ENCODE results near the gene UFSP1.
"Not testable (repeated sequence)": the region's sequence is repeated elsewhere in the genome, so short reads cannot be mapped to it uniquely, and the experiment has no call there.

The UFSP1 gene

GRCh38 chr7:100861616-100861985 lies 27.9 kb downstream of the UFSP1 start:
- DNase-seq (ENCODE audit: extremely low read depth in 1 of 2, low read depth in 1 of 2), result no peak

- no peak for DNase-seq (ENCODE audit: extremely low read depth in 1 of 2, low read depth in 1 of 2)
These were observed 28.6 kb downstream of the UFSP1 start for GRCh38 chr7:100860702-100861615.

DNA sequence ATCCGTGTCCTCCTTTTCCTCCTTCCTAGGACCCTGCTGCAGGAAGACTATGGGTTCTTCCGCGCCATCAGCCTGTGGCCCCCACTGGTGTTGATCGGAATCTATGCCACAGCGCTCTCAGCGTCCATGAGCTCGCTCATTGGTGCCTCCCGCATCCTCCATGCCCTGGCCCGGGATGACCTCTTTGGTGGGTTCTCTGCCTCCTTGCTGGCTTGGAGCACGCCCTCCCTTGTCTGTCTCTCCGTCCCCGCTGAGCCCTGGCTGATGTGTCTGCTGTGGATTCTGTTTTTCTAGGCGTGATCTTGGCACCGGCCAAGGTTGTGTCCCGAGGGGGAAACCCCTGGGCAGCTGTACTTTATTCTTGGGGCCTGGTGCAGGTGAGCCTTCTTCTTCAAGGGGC lies 29.7 kb downstream of the UFSP1 start:
- no peak for DNase-seq (ENCODE audit: extremely low read depth in 1 of 2, low read depth in 1 of 2)

DNA sequence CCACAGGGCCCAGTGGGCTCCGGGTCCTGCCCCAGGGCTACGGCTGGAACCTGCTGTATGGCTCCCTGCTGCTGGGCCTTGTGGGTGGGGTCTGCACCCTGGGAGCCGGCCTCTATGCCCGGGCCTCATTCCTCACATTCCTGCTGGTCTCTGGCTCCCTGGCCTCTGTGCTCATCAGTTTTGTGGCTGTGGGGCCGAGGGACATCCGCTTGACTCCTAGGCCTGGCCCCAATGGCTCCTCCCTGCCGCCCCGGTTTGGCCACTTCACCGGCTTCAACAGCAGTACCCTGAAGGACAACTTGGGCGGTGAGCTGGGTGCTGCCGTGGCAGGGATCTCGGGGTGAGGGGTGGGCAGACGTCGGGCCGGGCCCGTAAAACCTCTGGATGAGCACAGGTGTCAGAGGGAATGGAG lies 32.6 kb downstream of the UFSP1 start:
- DNase-seq (ENCODE audit: extremely low read depth in 1 of 2, low read depth in 1 of 2), result no peak

DNA sequence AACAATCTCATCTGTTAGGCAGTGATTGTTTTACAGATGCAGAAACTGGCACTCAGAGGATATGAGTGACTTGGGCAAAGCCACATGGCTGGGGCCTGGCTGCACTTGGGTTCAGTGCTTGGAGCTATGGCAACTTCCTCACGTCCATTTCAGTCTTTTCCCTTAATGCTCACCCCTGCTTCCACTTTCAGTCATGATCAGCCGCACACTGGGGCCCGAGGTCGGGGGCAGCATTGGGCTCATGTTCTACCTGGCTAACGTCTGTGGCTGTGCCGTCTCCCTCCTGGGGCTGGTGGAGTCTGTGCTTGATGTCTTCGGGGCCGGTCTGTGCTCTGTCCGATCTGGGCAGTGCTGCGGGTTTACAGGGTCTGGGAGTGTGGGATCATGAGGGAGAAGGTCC lies 34.0 kb downstream of the UFSP1 start:
- DNase-seq (ENCODE audit: extremely low read depth in 1 of 2, low read depth in 1 of 2), result no peak

- DNase-seq (ENCODE audit: extremely low read depth in 1 of 2, low read depth in 1 of 2), result not testable (repeated sequence)
These were observed 34.6 kb downstream of the UFSP1 start for GRCh38 chr7:100854899-100855298.

DNA sequence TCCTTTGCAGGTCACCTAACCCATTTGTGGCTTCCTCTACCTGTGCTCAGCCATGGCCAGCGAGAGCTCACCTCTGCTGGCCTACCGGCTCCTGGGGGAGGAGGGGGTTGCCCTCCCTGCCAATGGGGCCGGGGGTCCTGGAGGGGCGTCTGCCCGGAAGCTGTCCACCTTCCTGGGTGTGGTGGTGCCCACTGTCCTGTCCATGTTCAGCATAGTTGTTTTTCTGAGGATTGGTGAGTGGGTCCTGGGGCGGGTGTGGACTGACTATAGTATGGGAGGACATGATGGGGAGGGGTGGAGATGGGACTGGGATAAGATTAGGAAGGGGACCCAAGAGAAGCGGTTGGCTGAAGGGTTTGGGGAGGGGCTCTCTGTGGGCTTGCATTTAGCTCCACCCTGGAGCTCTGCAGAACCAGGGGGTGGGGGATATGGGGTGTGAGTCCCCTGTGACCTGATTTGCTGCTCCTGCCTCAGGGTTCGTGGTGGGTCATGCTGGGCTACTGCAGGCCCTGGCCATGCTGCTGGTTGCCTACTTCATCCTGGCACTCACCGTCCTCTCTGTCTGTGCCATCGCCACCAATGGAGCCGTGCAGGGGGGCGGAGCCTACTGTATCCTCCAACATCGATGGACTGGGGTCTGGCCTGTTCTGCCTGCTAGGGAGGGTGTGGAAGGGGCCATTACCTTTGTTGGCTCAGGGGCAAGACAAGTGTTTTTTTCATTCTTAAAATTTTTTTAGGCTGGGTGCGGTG lies 35.2 kb downstream of the UFSP1 start:
- no peak for DNase-seq (ENCODE audit: extremely low read depth in 1 of 2, low read depth in 1 of 2)

- DNase-seq (ENCODE audit: extremely low read depth in 1 of 2, low read depth in 1 of 2), result peak; percentile 81 to 82
These were observed 37.3 kb downstream of the UFSP1 start, which contains the start of gene SLC12A9 for GRCh38 chr7:100852048-100852872. Gene SLC12A9 (plus strand): TSS chr7:100852713. CDS start chr7:100854198, 1,485 bp downstream.

DNA sequence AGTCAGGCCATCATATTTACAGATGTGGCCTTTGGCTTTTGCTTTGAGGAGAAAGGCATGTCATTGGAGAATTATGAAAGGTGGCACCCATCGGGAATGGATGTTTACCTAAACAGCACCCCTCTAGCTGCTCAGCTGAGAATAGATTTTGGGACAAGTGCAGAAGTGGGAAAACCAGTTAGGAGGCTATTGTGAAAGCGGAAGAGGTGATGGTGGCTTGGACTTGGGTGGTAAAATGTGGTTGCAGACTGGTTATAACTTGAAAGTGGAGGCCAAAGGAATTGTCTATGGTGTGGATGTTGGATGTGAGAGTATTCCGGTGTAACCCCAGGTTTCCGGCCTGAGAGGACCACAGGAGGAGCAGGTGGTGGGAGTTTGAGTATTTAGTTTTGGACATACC lies 42.2 kb downstream of the UFSP1 start:
- DNase-seq (ENCODE audit: extremely low read depth in 1 of 2, low read depth in 1 of 2), result no peak

DNA sequence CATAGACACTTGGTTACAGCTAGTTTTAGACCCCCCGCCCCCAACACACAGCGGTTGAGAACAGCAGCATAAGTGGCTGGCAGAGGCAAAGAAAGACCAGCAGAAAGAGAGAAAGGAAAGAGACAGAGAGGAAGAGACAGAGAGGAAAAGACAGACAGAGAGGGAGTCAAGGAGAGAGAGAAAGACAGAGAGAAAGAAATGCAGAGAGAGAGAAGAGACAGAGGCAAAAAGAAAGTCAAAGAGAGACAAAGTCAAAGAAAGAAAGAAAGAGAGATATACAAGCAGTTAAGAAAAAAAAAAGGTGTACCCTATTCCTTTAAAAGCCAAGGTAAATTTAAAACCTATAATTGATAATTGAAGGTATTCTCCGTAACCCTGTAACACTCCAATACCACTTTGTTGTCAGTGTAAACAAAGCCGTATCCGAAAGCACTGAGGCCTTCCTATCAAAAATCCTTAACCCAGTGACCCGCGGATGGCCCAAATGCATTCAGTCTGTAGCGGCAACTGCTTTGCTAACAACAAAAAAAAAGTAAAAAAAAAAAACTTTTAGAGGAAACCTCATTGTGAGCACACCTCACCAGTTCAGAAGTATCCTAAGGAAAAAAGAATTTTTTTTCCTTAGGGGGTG lies 48.9 kb downstream of the UFSP1 start:
- no peak for DNase-seq (ENCODE audit: extremely low read depth in 1 of 2, low read depth in 1 of 2)

DNA sequence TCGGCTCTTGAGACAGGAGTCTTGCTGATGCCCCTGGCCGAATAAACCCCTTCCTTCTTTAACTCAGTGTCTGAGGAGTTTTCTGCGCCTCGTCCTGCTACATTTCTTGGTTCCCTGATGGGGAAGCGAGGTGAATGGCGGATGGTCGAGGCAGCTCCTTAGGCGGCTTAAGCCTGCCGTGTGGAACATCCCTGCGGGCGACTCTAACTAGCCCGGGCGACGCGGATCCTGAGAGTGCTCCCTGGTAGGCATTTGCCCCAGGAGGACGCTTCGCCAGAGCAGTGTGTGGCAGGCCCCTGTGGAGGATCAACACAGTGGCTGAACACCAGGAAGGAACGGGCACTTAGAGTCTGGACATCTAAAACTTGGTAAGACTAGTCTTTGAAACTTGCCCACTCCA lies 50.2 kb downstream of the UFSP1 start:
- no peak for DNase-seq (ENCODE audit: extremely low read depth in 1 of 2, low read depth in 1 of 2)
